GM12864 (cell line): ENCODE measurements around the gene MIF.

Experiments
- DNase-seq: peaks from one replicate; pipeline ENCODE4 v3.0.0-alpha.2; 2011; ENCODE audit warnings: low read depth
- H3K4me3 ChIP-seq: 2 replicates; pipeline ENCODE4 v1.5.1; 2011; ENCODE audit warnings: mild to moderate bottlenecking, low read depth, low read length, control low read depth
- TF ChIP-seq, protein P1 (sequence below): IDR thresholded peaks from 2 replicates; pipeline ENCODE4 v1.5.1; 2011; ENCODE audit warnings: low read depth, mild to moderate bottlenecking, moderate library complexity, low read length, control low read depth, inconsistent platforms; ENCODE audit errors: missing control alignments

MIF gene

DNA sequence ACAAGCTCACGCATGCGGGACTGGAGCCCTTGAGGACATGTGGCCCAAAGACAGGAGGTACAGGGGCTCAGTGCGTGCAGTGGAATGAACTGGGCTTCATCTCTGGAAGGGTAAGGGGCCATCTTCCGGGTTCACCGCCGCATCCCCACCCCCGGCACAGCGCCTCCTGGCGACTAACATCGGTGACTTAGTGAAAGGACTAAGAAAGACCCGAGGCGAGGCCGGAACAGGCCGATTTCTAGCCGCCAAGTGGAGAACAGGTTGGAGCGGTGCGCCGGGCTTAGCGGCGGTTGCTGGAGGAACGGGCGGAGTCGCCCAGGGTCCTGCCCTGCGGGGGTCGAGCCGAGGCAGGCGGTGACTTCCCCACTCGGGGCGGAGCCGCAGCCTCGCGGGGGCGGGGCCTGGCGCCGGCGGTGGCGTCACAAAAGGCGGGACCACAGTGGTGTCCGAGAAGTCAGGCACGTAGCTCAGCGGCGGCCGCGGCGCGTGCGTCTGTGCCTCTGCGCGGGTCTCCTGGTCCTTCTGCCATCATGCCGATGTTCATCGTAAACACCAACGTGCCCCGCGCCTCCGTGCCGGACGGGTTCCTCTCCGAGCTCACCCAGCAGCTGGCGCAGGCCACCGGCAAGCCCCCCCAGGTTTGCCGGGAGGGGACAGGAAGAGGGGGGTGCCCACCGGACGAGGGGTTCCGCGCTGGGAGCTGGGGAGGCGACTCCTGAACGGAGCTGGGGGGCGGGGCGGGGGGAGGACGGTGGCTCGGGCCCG, at the start of gene MIF:
TSS of gene MIF (plus strand) at position 439 of the 765 bp plus-strand sequence. CDS start at position 531, 92 bp downstream.
- TF ChIP-seq, protein P1, sequence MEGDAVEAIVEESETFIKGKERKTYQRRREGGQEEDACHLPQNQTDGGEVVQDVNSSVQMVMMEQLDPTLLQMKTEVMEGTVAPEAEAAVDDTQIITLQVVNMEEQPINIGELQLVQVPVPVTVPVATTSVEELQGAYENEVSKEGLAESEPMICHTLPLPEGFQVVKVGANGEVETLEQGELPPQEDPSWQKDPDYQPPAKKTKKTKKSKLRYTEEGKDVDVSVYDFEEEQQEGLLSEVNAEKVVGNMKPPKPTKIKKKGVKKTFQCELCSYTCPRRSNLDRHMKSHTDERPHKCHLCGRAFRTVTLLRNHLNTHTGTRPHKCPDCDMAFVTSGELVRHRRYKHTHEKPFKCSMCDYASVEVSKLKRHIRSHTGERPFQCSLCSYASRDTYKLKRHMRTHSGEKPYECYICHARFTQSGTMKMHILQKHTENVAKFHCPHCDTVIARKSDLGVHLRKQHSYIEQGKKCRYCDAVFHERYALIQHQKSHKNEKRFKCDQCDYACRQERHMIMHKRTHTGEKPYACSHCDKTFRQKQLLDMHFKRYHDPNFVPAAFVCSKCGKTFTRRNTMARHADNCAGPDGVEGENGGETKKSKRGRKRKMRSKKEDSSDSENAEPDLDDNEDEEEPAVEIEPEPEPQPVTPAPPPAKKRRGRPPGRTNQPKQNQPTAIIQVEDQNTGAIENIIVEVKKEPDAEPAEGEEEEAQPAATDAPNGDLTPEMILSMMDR: peak; percentile 92
- H3K4me3 ChIP-seq: peak within 1 kb of the TSS; percentile 73
- DNase-seq: peak; percentile 78

DNA sequence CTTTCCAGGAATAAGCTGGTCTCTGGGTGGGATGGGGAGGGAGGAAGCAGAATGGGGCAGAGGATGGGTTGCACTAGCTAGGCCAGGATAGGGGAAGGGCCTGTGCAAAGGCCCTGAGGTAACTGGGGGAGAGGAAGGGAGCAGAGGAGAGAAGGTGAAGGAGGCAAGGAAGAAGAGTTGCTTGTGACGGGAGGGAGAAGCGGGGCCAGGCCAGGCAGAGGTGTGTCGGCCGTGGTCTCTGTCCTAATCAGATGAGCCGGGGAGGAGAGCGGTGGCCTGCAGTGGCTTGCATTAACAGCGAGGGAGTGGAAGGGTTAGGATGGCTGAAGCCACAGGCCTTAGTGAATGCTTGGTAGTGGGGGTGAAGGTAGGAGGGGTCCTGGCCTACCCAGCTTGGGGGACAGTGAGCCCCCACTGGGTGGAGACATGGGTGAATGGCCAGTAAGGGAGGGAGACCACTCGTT, 49.4 kb upstream of the MIF start:
- H3K4me3 ChIP-seq: no peak overlapping the region; the same call in 1 of the 2 replicates
- no peak for DNase-seq
- TF ChIP-seq, protein P1: no peak

DNA sequence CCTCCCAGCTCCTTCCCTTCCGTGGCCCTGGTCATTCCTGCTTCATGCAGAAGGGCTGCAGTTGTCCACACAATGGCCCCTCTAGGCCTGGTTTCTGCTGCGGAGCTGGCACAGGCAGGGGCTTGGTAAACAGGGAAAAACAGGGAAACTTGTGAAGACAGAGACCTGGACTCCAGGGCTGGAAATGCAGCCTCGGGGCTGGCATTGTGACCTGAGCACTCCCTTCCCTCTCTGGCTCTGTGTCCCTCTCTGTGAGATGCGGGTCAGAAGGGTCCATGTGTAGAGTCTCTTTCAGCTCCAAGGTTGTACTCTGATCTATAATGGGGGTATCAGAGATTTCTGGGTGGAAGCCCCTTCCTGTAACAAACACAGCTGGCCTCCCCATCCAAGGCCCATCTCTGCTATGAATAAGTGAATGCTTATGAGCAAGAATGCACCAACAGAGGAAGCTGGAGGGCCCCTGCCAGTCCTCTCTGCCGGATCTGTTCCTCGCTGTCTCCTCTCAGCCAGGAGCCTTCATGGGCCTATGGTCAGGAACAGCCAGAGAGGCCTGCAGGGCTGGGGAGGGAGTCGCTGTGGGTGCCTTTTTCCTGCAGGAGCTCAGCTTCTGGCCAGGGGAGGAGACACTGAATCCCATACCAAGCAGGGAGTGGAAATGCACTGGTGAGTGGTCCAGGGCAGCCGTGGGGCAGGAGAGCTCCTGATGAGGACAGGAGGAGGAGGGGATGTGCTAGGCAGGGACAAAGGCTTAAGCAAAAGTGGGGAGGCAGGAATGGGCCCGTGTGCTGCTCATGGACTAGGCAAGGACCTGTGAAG, 48.7 kb upstream of the MIF start:
- TF ChIP-seq, protein P1: no peak
- H3K4me3 ChIP-seq: no peak overlapping the region
- no peak for DNase-seq

DNA sequence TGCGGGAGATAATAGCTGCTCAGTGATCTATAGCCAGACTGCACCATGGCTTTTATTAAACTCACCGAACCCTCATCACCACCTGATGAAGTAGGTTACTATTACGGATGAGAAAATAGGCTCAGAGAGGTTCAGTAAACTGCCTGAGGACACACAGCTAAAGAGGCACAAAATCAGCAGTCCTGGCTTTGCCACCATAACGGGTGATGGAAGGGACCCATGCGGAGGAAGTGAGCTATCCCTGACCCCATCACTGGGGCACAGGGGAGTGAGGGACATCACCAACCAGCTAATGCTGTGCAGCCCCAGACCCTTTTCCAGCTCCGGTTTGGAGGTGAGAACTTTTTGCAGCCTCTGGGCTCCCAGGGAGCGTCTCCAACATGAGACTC, 48.1 kb upstream of the MIF start:
- no peak overlapping the region for H3K4me3 ChIP-seq
- TF ChIP-seq, protein P1: no peak
- no peak for DNase-seq

DNA sequence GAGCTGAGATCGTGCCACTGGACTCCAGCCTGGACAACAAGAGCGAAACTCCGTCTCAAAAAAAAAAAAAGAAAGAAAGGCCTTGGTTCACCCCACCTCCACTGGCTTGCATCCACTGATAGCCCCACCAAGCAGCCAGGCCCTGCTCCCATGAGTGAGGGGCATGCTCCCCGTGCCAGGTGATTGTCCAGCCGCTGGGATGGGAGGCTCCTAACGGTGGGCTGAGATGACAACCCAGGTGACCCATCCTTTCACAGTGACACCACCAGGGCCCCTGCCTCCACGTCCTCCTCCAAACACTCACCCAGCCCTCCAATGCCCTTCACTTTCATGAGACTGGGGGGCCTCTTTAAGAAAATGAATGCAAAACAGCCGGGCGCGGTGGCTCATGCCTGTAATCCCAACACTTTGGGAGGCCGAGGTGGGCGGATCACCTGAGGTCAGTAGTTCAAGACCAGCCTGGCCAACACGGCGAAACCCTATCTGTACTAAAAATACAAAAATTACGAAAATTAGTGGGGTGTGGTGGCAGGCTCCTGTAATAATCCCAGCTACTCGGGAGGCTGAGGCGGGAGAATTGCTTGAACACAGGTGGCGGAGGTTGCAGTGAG, 46.8 kb upstream of the MIF start:
- no peak overlapping the region for H3K4me3 ChIP-seq
- no peak for DNase-seq
- TF ChIP-seq, protein P1: no peak

DNA sequence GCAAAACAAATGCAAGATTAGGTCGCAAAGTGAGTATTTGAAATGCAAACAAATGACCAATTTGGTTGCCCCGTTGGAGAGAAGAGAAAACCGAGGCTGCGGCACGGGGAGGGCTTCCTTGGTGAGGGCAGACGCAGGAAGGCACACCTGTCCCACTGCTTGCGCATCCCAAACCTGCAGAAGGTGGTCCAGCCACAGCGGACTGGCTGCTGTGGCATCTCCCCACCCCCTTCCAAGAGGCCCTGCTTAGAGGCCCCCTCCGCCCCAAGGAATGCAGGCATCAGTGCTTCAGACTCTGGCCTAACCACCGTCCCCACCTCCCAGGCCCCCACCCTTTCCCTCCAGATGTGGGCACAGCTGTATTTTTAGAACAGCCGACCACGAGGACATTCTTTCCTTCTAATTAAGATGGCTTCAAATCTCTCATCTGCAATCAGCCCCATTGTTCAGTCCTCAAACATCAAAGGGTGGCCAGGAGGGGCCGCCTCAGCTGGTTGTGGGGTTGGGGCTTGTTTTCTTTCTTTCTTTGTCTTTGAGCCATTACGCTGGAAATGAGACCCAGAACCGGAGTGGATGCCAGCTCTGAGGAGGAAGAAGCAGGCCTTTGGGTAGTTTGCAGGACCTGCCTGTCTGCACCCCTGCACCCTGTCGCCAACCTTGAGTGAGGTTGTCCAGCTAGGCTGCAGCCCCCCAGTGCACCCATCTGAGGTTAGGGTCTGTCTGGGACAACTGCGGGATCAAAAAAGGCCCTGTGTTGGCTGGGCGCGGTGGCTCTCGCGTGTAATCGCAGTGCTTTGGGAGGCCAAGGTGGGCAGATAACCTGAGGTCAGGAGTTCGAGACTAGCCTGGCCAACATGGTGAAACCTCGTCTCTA, 46.0 kb upstream of the MIF start:
- no peak for DNase-seq
- TF ChIP-seq, protein P1: no peak
- no peak overlapping the region for H3K4me3 ChIP-seq
